GM13976 (cell line): ENCODE measurements around the gene AICDA.

Source experiments
- DNase-seq: peaks from one replicate; pipeline ENCODE4 v3.0.0; 2012; ENCODE audit warnings: low spot score
- in situ Hi-C: fragments of 300-500 bp; cut with MboI; formaldehyde crosslinking; loops from one replicate; pipeline ENCODE4 v1.12.0; 2022; ENCODE audit warnings: low sequenced_read_pairs, mixed read lengths, inconsistent platforms; ENCODE audit not compliant: unreplicated experiment
- TF ChIP-seq, protein P1 (sequence below): IDR thresholded peaks from 2 replicates; pipeline ENCODE4 v1.5.1; 2012; ENCODE audit warnings: borderline replicate concordance, mild to moderate bottlenecking; ENCODE audit not compliant: insufficient read depth; ENCODE audit errors: extremely low read depth, missing control alignments, control extremely low read depth

AICDA gene

DNA sequence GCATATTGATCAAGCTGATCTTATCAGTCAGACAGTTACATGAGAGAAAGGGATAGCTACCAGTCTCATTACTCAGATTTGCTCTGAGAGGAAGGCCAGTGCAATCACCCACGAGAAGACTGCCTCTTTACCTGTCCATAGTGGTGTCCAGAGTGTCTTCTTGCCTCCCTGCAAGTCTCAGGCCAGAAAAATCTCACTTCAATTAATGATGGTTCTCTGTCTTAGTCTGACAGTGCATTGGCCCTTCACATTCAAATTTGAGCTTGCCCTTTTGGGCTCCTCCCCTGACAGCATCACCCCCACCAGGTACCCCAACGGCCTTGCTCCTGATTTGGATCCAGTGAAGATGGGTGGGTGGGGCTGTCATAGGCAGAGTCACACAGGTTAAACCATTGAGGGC, at the start of gene AICDA:
Gene AICDA (minus strand): TSS at position 231 of the 400 bp plus-strand sequence. CDS start 92 bp downstream, at position 139.
- no peak for DNase-seq
- in situ Hi-C loops, result no loop called here
- TF ChIP-seq, protein P1, sequence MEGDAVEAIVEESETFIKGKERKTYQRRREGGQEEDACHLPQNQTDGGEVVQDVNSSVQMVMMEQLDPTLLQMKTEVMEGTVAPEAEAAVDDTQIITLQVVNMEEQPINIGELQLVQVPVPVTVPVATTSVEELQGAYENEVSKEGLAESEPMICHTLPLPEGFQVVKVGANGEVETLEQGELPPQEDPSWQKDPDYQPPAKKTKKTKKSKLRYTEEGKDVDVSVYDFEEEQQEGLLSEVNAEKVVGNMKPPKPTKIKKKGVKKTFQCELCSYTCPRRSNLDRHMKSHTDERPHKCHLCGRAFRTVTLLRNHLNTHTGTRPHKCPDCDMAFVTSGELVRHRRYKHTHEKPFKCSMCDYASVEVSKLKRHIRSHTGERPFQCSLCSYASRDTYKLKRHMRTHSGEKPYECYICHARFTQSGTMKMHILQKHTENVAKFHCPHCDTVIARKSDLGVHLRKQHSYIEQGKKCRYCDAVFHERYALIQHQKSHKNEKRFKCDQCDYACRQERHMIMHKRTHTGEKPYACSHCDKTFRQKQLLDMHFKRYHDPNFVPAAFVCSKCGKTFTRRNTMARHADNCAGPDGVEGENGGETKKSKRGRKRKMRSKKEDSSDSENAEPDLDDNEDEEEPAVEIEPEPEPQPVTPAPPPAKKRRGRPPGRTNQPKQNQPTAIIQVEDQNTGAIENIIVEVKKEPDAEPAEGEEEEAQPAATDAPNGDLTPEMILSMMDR, result no peak

DNA sequence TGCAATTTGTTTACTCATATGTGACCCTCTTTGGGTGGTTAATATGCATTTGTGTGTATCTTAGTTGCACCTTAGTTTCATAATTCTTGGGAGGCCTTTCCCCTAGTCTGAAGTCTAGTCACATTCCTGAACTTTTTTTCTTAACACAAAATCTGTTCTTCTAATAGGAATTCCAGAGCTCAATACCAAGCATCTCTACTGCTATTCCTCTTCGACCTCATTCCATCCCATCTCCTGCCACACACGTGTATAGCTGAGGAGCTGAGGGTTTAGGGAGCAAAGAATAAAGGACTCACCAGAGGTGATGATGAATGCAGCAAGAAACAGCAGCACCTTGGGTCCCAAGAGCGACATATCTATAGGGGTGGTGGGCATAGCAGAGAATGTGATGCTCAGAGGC, 49.1 kb upstream of the AICDA start:
- TF ChIP-seq, protein P1, result no peak
- in situ Hi-C loops, result loop anchor here (10.0 kb wide), 1 partner anchor 233 kb away; no protein-coding TSS in a partner anchor

DNA sequence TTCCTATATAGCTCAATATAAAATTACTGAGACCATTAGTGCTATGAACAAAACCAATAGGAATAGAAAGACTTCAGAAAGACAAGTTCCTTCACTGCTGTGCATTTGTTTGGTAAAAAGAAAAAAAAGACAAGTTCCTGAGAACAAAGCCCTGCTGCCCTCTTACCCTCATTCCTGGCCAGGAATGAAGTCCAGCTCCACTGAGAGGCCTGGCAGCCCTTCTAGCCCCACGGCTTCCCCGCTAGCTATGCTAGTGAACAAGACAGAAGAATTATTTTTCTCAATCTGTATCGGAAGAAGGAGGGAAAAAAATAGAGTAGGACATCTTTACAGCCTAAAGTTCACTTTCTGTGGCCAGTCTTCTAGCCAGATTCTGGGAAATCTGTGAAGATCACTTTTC, 48.4 kb upstream of the AICDA start:
- no peak for DNase-seq
- TF ChIP-seq, protein P1, result no peak
- in situ Hi-C loops, result loop anchor here (10.0 kb wide), 1 partner anchor 234 kb away; no protein-coding TSS in a partner anchor

More for the DNA sequence above, 49.1 kb upstream of the AICDA start:
- no peak for DNase-seq

DNA sequence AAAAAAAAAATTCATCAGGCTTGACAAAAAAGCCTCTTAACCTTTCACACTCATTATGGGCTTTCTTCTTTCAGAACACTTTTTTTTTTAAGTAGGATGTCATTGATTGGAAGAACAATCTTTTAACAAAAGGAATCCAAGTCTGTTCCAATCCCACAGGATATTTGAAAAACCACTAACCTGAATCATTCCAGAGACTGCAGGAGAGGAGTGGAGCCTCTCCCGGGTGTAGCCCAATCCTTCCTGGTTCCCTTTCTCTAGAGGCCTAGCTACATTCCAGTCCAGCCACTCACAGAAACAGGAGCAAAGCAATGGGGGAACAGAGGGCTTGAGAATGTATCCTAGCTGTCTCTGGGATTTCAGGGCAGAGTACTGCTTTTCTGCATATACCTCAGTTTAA, 45.7 kb upstream of the AICDA start:
- TF ChIP-seq, protein P1, result no peak
- no peak for DNase-seq
- in situ Hi-C loops, result no loop called here

DNA sequence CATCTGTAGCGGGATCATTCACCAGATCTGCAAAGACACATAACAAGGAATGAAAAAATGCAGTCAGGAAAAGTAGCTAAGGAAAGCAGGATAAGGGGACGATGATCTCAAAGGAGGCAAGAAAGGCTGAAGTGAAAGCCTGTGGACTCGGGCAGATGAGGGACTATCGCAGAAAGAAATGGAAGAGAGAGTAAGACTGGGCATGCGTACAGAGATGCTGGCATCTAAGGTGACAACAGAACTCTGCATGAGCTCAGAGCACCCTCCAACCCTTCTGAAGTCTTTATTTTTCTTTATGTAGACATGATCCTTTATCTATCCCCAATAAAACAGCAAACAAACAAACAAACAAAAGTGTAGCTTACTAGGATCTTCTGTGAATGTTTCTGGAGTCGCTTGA, 42.8 kb upstream of the AICDA start:
- TF ChIP-seq, protein P1, result no peak
- in situ Hi-C loops, result no loop called here
- DNase-seq, result no peak

DNA sequence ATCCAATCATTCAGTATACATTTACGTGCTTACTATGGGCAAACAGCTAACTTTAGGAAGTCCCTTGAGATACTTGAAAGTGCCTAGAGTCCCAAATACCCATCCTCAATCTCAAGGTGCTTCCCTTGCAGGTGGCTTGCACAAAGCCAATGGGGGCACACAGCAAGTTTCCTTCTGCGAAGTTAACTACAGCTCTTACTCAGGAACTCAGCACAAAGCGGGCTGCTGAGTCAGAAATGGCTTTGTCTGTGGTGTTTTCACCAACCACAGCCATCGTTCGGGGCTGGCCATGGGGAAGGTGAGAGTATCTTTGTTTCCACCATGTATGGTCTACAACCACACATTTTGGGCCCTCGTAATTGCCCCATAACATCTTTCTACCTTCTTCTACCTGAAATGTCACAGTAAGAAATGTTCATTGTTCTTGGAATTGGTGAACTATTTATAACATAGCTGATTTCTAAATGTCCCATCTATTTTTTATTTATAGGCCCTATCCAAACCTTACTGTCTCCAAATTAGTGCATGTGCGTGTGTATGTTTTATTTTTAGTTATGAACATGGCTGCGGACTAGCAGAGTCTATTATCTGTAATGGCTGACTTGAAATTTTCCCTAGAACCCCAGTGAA, 36.0 kb upstream of the AICDA start:
- peak; percentile 75 for DNase-seq
- TF ChIP-seq, protein P1, result no peak
- in situ Hi-C loops, result no loop called here
